Erythroblast (primary cell): Measurements from ENCODE around the gene CAVIN4.
A peak's percentile ranks its signal among the peaks of the same experiment; 100 is the strongest.

ENCODE experiments used
- DNase-seq, 2 experiments: peaks; one replicate each; lab custom pipeline; 2025; lab: John Stamatoyannopoulos, UW
- GATA1 ChIP-seq: IDR thresholded peaks from 2 replicates; pipeline ENCODE4 v1.6.1; 2011; ENCODE audit warnings: low read depth, mild to moderate bottlenecking, control low read depth, low read length, moderate library complexity
- POLR2A ChIP-seq: IDR thresholded peaks from 2 replicates; pipeline ENCODE4 v1.6.1; 2011; ENCODE audit warnings: mild to moderate bottlenecking, low read length

Gene CAVIN4

GRCh38 chr9:100601216-100601615 is 23.3 kb downstream of the CAVIN4 start:
- peak; percentile 43 to 59 for DNase-seq
- no peak for TF ChIP-seq POLR2A
- TF ChIP-seq GATA1, result no peak

- DNase-seq, result peak; percentile 11 to 30
- TF ChIP-seq GATA1 (no peak), POLR2A (no peak)
These were observed 24.5 kb downstream of the CAVIN4 start for GRCh38 chr9:100602342-100602801.

GRCh38 chr9:100605405-100605804 is 27.5 kb downstream of the CAVIN4 start:
- no peak for DNase-seq
- TF ChIP-seq GATA1 (no peak), POLR2A (no peak)

- no peak for DNase-seq
- TF ChIP-seq GATA1 (no peak), POLR2A (no peak)
These were observed 41.3 kb downstream of the CAVIN4 start for GRCh38 chr9:100619194-100619593.

GRCh38 chr9:100619665-100620064 is 41.8 kb downstream of the CAVIN4 start:
- DNase-seq, result no peak
- no peak for TF ChIP-seq POLR2A
- no peak for TF ChIP-seq GATA1

GRCh38 chr9:100623969-100624368 is 46.1 kb downstream of the CAVIN4 start:
- TF ChIP-seq GATA1 (no peak), POLR2A (no peak)
- no peak for DNase-seq

- DNase-seq, result no peak
- TF ChIP-seq POLR2A (no peak), GATA1 (no peak)
These were observed 49.1 kb downstream of the CAVIN4 start for GRCh38 chr9:100626949-100627348.

- no peak for DNase-seq
- no peak for TF ChIP-seq POLR2A
- no peak for TF ChIP-seq GATA1
These were observed 59.9 kb downstream of the CAVIN4 start for GRCh38 chr9:100637787-100638186.
